ENCODE data around the gene MOK. TPM values are rescaled to one million over a fixed set of nuclear protein-coding genes. Genes with fewer than 3 reads are reported as not detected.

Gene MOK
- polyA plus RNA-seq, 2 donors = 7.2 to 8.3 TPM

GRCh38 chr14:102230481-102231210 is 74.3 kb downstream of the MOK start:
- no peak overlapping the region for H3K4me3 ChIP-seq (ENCODE audit: low read depth in 1 of 2, low read length in 2 of 2)
- 89 to 92% methylated on average over 22 of the region's 22 CpGs for WGBS, 2 donors
- H3K36me3 ChIP-seq (ENCODE audit: control insufficient read depth in 2 of 2, insufficient read depth in 2 of 2, low read length in 1 of 2) = peaks cover 0 to 4% of the 10 kb centered on the region in 2 donors
- no peak overlapping the region for H3K27ac ChIP-seq (ENCODE audit: low read depth in 2 of 2, low read length in 1 of 2)
- H3K27me3 ChIP-seq (ENCODE audit: control insufficient read depth in 1 of 2, insufficient read depth in 2 of 2, low read length in 2 of 2) = no peaks in the 10 kb centered on the region
- no peaks in the 10 kb centered on the region for H3K9me3 ChIP-seq (ENCODE audit: control insufficient read depth in 2 of 2, insufficient read depth in 1 of 2, low read depth in 1 of 2, low read length in 1 of 2)
- H3K4me1 ChIP-seq (ENCODE audit: control insufficient read depth in 2 of 2, insufficient read depth in 2 of 2, low read length in 1 of 2) = peaks cover 0 to 3% of the 10 kb centered on the region in 2 donors

- 92 to 93% methylated on average over 9 of the region's 9 CpGs for WGBS, 2 donors
- no peaks in the 10 kb centered on the region for H3K27me3 ChIP-seq (ENCODE audit: control insufficient read depth in 1 of 2, insufficient read depth in 2 of 2, low read length in 2 of 2)
- H3K9me3 ChIP-seq (ENCODE audit: control insufficient read depth in 2 of 2, insufficient read depth in 1 of 2, low read depth in 1 of 2, low read length in 1 of 2) = no peaks in the 10 kb centered on the region
- no peak overlapping the region for H3K4me3 ChIP-seq (ENCODE audit: low read depth in 1 of 2, low read length in 2 of 2)
- H3K4me1 ChIP-seq (ENCODE audit: control insufficient read depth in 2 of 2, insufficient read depth in 2 of 2, low read length in 1 of 2) = peaks cover 0 to 3% of the 10 kb centered on the region in 2 donors
- H3K36me3 ChIP-seq (ENCODE audit: control insufficient read depth in 2 of 2, insufficient read depth in 2 of 2, low read length in 1 of 2) = peaks cover 0 to 4% of the 10 kb centered on the region in 2 donors
- no peak overlapping the region for H3K27ac ChIP-seq (ENCODE audit: low read depth in 2 of 2, low read length in 1 of 2)
Observed at GRCh38 chr14:102229739-102230092, 75.2 kb downstream of the MOK start.

- peaks cover 0 to 4% of the 10 kb centered on the region in 2 donors for H3K36me3 ChIP-seq (ENCODE audit: control insufficient read depth in 2 of 2, insufficient read depth in 2 of 2, low read length in 1 of 2)
Observed at GRCh38 chr14:102229071-102229738, 75.8 kb downstream of the MOK start.

GRCh38 chr14:102227184-102227964 is 77.6 kb downstream of the MOK start:
- WGBS, 2 donors = 84 to 87% methylated on average over 26 to 28 of the region's 28 CpGs
- H3K27me3 ChIP-seq (ENCODE audit: control insufficient read depth in 1 of 2, insufficient read depth in 2 of 2, low read length in 2 of 2) = no peaks in the 10 kb centered on the region
- H3K36me3 ChIP-seq (ENCODE audit: control insufficient read depth in 2 of 2, insufficient read depth in 2 of 2, low read length in 1 of 2) = peaks cover 0 to 11% of the 10 kb centered on the region in 2 donors
- H3K4me3 ChIP-seq (ENCODE audit: low read depth in 1 of 2, low read length in 2 of 2) = no peak overlapping the region
- H3K4me1 ChIP-seq (ENCODE audit: control insufficient read depth in 2 of 2, insufficient read depth in 2 of 2, low read length in 1 of 2) = peaks cover 0 to 3% of the 10 kb centered on the region in 2 donors
- no peak overlapping the region for H3K27ac ChIP-seq (ENCODE audit: low read depth in 2 of 2, low read length in 1 of 2)
- H3K9me3 ChIP-seq (ENCODE audit: control insufficient read depth in 2 of 2, insufficient read depth in 1 of 2, low read depth in 1 of 2, low read length in 1 of 2) = no peaks in the 10 kb centered on the region

More at GRCh38 chr14:102229071-102229738, 75.8 kb downstream of the MOK start:
- no peak overlapping the region for H3K27ac ChIP-seq (ENCODE audit: low read depth in 2 of 2, low read length in 1 of 2)
- no peaks in the 10 kb centered on the region for H3K27me3 ChIP-seq (ENCODE audit: control insufficient read depth in 1 of 2, insufficient read depth in 2 of 2, low read length in 2 of 2)
- H3K9me3 ChIP-seq (ENCODE audit: control insufficient read depth in 2 of 2, insufficient read depth in 1 of 2, low read depth in 1 of 2, low read length in 1 of 2) = no peaks in the 10 kb centered on the region
- 94% methylated on average over 43 of the region's 43 CpGs for WGBS, 2 donors
- H3K4me3 ChIP-seq (ENCODE audit: low read depth in 1 of 2, low read length in 2 of 2) = no peak overlapping the region
- H3K4me1 ChIP-seq (ENCODE audit: control insufficient read depth in 2 of 2, insufficient read depth in 2 of 2, low read length in 1 of 2) = peaks cover 0 to 3% of the 10 kb centered on the region in 2 donors

GRCh38 chr14:102226356-102227125 is 78.4 kb downstream of the MOK start:
- WGBS, 2 donors = 76 to 85% methylated on average over 27 of the region's 27 CpGs

GRCh38 chr14:102225936-102226335 is 79.0 kb downstream of the MOK start:
- H3K9me3 ChIP-seq (ENCODE audit: control insufficient read depth in 2 of 2, insufficient read depth in 1 of 2, low read depth in 1 of 2, low read length in 1 of 2) = no peaks in the 10 kb centered on the region
- peaks cover 2 to 3% of the 10 kb centered on the region in 2 donors for H3K4me1 ChIP-seq (ENCODE audit: control insufficient read depth in 2 of 2, insufficient read depth in 2 of 2, low read length in 1 of 2)
- no peaks in the 10 kb centered on the region for H3K27me3 ChIP-seq (ENCODE audit: control insufficient read depth in 1 of 2, insufficient read depth in 2 of 2, low read length in 2 of 2)
- H3K4me3 ChIP-seq (ENCODE audit: low read depth in 1 of 2, low read length in 2 of 2) = no peak overlapping the region
- peaks cover 4 to 13% of the 10 kb centered on the region in 2 donors for H3K36me3 ChIP-seq (ENCODE audit: control insufficient read depth in 2 of 2, insufficient read depth in 2 of 2, low read length in 1 of 2)
- WGBS, 2 donors = 82% methylated on average over 15 of the region's 15 CpGs
- H3K27ac ChIP-seq (ENCODE audit: low read depth in 2 of 2, low read length in 1 of 2) = no peak overlapping the region

More at GRCh38 chr14:102226356-102227125, 78.4 kb downstream of the MOK start:
- H3K4me1 ChIP-seq (ENCODE audit: control insufficient read depth in 2 of 2, insufficient read depth in 2 of 2, low read length in 1 of 2) = peaks cover 0 to 3% of the 10 kb centered on the region in 2 donors
- H3K36me3 ChIP-seq (ENCODE audit: control insufficient read depth in 2 of 2, insufficient read depth in 2 of 2, low read length in 1 of 2) = peaks cover 4 to 13% of the 10 kb centered on the region in 2 donors
- no peak overlapping the region for H3K27ac ChIP-seq (ENCODE audit: low read depth in 2 of 2, low read length in 1 of 2)
- H3K9me3 ChIP-seq (ENCODE audit: control insufficient read depth in 2 of 2, insufficient read depth in 1 of 2, low read depth in 1 of 2, low read length in 1 of 2) = no peaks in the 10 kb centered on the region
- no peaks in the 10 kb centered on the region for H3K27me3 ChIP-seq (ENCODE audit: control insufficient read depth in 1 of 2, insufficient read depth in 2 of 2, low read length in 2 of 2)
- no peak overlapping the region for H3K4me3 ChIP-seq (ENCODE audit: low read depth in 1 of 2, low read length in 2 of 2)

- 90% methylated on average over 7 of the region's 7 CpGs for WGBS, 2 donors
- Histone ChIP-seq H3K36me3 (ENCODE audit: control insufficient read depth in 2 of 2, insufficient read depth in 2 of 2, low read length in 1 of 2) (peaks cover 4 to 12% of the 10 kb centered on the region in 2 donors), H3K27me3 (ENCODE audit: control insufficient read depth in 1 of 2, insufficient read depth in 2 of 2, low read length in 2 of 2) (no peaks in the 10 kb centered on the region), H3K4me3 (ENCODE audit: low read depth in 1 of 2, low read length in 2 of 2) (no peak overlapping the region), H3K27ac (ENCODE audit: low read depth in 2 of 2, low read length in 1 of 2) (no peak overlapping the region), H3K9me3 (ENCODE audit: control insufficient read depth in 2 of 2, insufficient read depth in 1 of 2, low read depth in 1 of 2, low read length in 1 of 2) (no peaks in the 10 kb centered on the region), H3K4me1 (ENCODE audit: control insufficient read depth in 2 of 2, insufficient read depth in 2 of 2, low read length in 1 of 2) (peaks cover 3% of the 10 kb centered on the region in 2 donors)
Observed at GRCh38 chr14:102225386-102225785, 79.6 kb downstream of the MOK start.

GRCh38 chr14:102223682-102224081 is 81.3 kb downstream of the MOK start:
- Histone ChIP-seq H3K9me3 (ENCODE audit: control insufficient read depth in 2 of 2, insufficient read depth in 1 of 2, low read depth in 1 of 2, low read length in 1 of 2) (no peaks in the 10 kb centered on the region), H3K4me3 (ENCODE audit: low read depth in 1 of 2, low read length in 2 of 2) (no peak overlapping the region), H3K27ac (ENCODE audit: low read depth in 2 of 2, low read length in 1 of 2) (no peak overlapping the region), H3K27me3 (ENCODE audit: control insufficient read depth in 1 of 2, insufficient read depth in 2 of 2, low read length in 2 of 2) (no peaks in the 10 kb centered on the region), H3K4me1 (ENCODE audit: control insufficient read depth in 2 of 2, insufficient read depth in 2 of 2, low read length in 1 of 2) (peaks cover 3% of the 10 kb centered on the region in 2 donors), H3K36me3 (ENCODE audit: control insufficient read depth in 2 of 2, insufficient read depth in 2 of 2, low read length in 1 of 2) (peaks cover 4 to 18% of the 10 kb centered on the region in 2 donors)
- 92 to 94% methylated on average over 6 of the region's 6 CpGs for WGBS, 2 donors

- WGBS, 2 donors = 96% methylated on average over 28 of the region's 28 CpGs
- Histone ChIP-seq H3K36me3 (ENCODE audit: control insufficient read depth in 2 of 2, insufficient read depth in 2 of 2, low read length in 1 of 2) (peaks cover 4 to 18% of the 10 kb centered on the region in 2 donors), H3K27ac (ENCODE audit: low read depth in 2 of 2, low read length in 1 of 2) (no peak overlapping the region), H3K9me3 (ENCODE audit: control insufficient read depth in 2 of 2, insufficient read depth in 1 of 2, low read depth in 1 of 2, low read length in 1 of 2) (no peaks in the 10 kb centered on the region), H3K27me3 (ENCODE audit: control insufficient read depth in 1 of 2, insufficient read depth in 2 of 2, low read length in 2 of 2) (no peaks in the 10 kb centered on the region), H3K4me1 (ENCODE audit: control insufficient read depth in 2 of 2, insufficient read depth in 2 of 2, low read length in 1 of 2) (peaks cover 3% of the 10 kb centered on the region in 2 donors), H3K4me3 (ENCODE audit: low read depth in 1 of 2, low read length in 2 of 2) (no peak overlapping the region)
Observed at GRCh38 chr14:102222751-102223150, 82.2 kb downstream of the MOK start.
